Endothelial cell (in vitro differentiated cells): Measurements from ENCODE around the gene FBP2. TPM values are rescaled to one million over a fixed set of nuclear protein-coding genes. Genes with fewer than 3 reads are reported as not detected.
A peak's percentile ranks its signal among the peaks of the same experiment; 100 is the strongest.

Experiments
- DNase-seq: peaks from one replicate; pipeline ENCODE4 v3.0.0; 2021; ENCODE audit warnings: low spot score
- H3K27ac Mint-ChIP-seq: one replicate; pipeline ENCODE4 v1.8.0; 2021; ENCODE audit warnings: mixed read lengths, inconsistent platforms; ENCODE audit not compliant: unreplicated experiment
- H3K27me3 Mint-ChIP-seq: one replicate; pipeline ENCODE4 v1.8.0; 2021; ENCODE audit warnings: mild to moderate bottlenecking, moderate library complexity, mixed read lengths, inconsistent platforms; ENCODE audit not compliant: unreplicated experiment
- H3K36me3 Mint-ChIP-seq: one replicate; pipeline ENCODE4 v1.8.0; 2021; ENCODE audit warnings: mild to moderate bottlenecking, low read depth, mixed read lengths, inconsistent platforms; ENCODE audit not compliant: unreplicated experiment
- H3K4me1 Mint-ChIP-seq: one replicate; pipeline ENCODE4 v1.8.0; 2021; ENCODE audit warnings: mild to moderate bottlenecking, mixed read lengths, inconsistent platforms; ENCODE audit not compliant: unreplicated experiment
- H3K4me3 Mint-ChIP-seq: one replicate; pipeline ENCODE4 v1.8.0; 2021; ENCODE audit warnings: mild to moderate bottlenecking, mixed read lengths, inconsistent platforms; ENCODE audit not compliant: unreplicated experiment
- H3K9me3 Mint-ChIP-seq: one replicate; pipeline ENCODE4 v1.8.0; 2021; ENCODE audit warnings: mixed read lengths, inconsistent platforms; ENCODE audit not compliant: unreplicated experiment
- CTCF ChIP-seq: fragments of 200-600 bp; sonication (generic); IDR thresholded peaks from one replicate; pipeline ENCODE4 v1.5.0; 2021; ENCODE audit warnings: antibody characterized with exemption; ENCODE audit not compliant: unreplicated experiment
- total RNA-seq: library from RNA; stranded (reverse); fragmentation: NEBNext Ultra II Directional; extraction: Animal tissue kit (Norgen Biotek cat#: 25700); gene quantifications from one replicate; pipeline ENCODE4 v1.2.1, GENCODE V29; 2021; ENCODE audit not compliant: unreplicated experiment

The FBP2 gene
- total RNA-seq, 1 donor from 2014 or later = 0.28 TPM

GRCh38 chr9:94563548-94563947 lies 30.1 kb downstream of the FBP2 start:
- Mint-ChIP-seq H3K27ac (no peak overlapping the region), H3K4me3 (no peak overlapping the region), H3K27me3 (no peaks in the 10 kb centered on the region), H3K4me1 (peaks cover 10% of the 10 kb centered on the region), H3K36me3 (peaks cover 9% of the 10 kb centered on the region), H3K9me3 (no peaks in the 10 kb centered on the region)
- no peak for DNase-seq
- no peak for TF ChIP-seq CTCF

GRCh38 chr9:94560237-94560636 lies 33.4 kb downstream of the FBP2 start:
- DNase-seq = no peak
- TF ChIP-seq CTCF = no peak
- H3K27me3 Mint-ChIP-seq = peaks cover 2% of the 10 kb centered on the region
- H3K27ac Mint-ChIP-seq = no peak overlapping the region
- H3K9me3 Mint-ChIP-seq = no peaks in the 10 kb centered on the region
- no peaks in the 10 kb centered on the region for H3K36me3 Mint-ChIP-seq
- H3K4me1 Mint-ChIP-seq = peaks cover 3% of the 10 kb centered on the region
- no peak overlapping the region for H3K4me3 Mint-ChIP-seq

GRCh38 chr9:94557376-94557775 lies 36.2 kb downstream of the FBP2 start:
- no peak for TF ChIP-seq CTCF
- H3K4me3 Mint-ChIP-seq = no peak overlapping the region

GRCh38 chr9:94554439-94555331 lies 38.9 kb downstream of the FBP2 start, which contains the start of gene PCAT7:
Gene PCAT7, plus strand, starts transcription at chr9:94555083.
- Mint-ChIP-seq H3K36me3 (no peaks in the 10 kb centered on the region), H3K9me3 (no peaks in the 10 kb centered on the region), H3K27ac (no peak within 1 kb of the TSS), H3K4me1 (peaks cover 3% of the 10 kb centered on the region), H3K27me3 (peaks cover 2% of the 10 kb centered on the region), H3K4me3 (no peak within 1 kb of the TSS)
- peak; percentile 83 for DNase-seq
- TF ChIP-seq CTCF = peak; percentile 49

More at GRCh38 chr9:94557376-94557775, 36.2 kb downstream of the FBP2 start:
- Mint-ChIP-seq H3K36me3 (no peaks in the 10 kb centered on the region), H3K27me3 (peaks cover 2% of the 10 kb centered on the region), H3K27ac (no peak overlapping the region), H3K4me1 (peaks cover 3% of the 10 kb centered on the region), H3K9me3 (no peaks in the 10 kb centered on the region)
- DNase-seq = no peak

GRCh38 chr9:94554078-94554438 lies 39.6 kb downstream of the FBP2 start:
- Mint-ChIP-seq H3K27ac (no peak overlapping the region), H3K27me3 (peaks cover 2% of the 10 kb centered on the region), H3K9me3 (no peaks in the 10 kb centered on the region), H3K4me1 (peaks cover 3% of the 10 kb centered on the region), H3K36me3 (no peaks in the 10 kb centered on the region), H3K4me3 (no peak overlapping the region)
- DNase-seq = no peak
- TF ChIP-seq CTCF = no peak
